ENCODE data around the gene XRCC4. TPM values are rescaled to one million over a fixed set of nuclear protein-coding genes. Genes with fewer than 3 reads are reported as not detected.
"Not testable (repeated sequence)": the region's sequence is repeated elsewhere in the genome, so short reads cannot be mapped to it uniquely, and the experiment has no call there.

XRCC4 gene
- total and polyA plus RNA-seq, 9 of the 15 experiments (the other 6 are each of a cell fraction or from before 2014, with no cell fraction given) = 13.6 to 61.6 (median 22.4) TPM

GRCh38 chr5:83355482-83356014, 278.2 kb downstream of the XRCC4 start:
- H3K27me3 ChIP-seq (ENCODE audit: control insufficient read depth in 2 of 2, insufficient read depth in 2 of 2, low read length in 2 of 2); H3K27ac ChIP-seq (ENCODE audit: extremely low read depth, low read depth, low read length); in situ Hi-C loops (cut with MboI); H3K36me3 ChIP-seq (ENCODE audit: control insufficient read depth, insufficient read depth, low read length); FAIRE-seq; H3K4me3 ChIP-seq; H3K4me2 ChIP-seq (ENCODE audit: insufficient read depth, low read length); H3K9me1 ChIP-seq (ENCODE audit: control insufficient read depth, insufficient read depth, low read length); BruUV-seq (replicated peaks); H4K20me1 ChIP-seq (replicated peaks; ENCODE audit: control insufficient read depth, insufficient read depth, low read length); H3K79me2 ChIP-seq (ENCODE audit: control insufficient read depth, insufficient read depth, low read length); intact Hi-C loops (cut with micrococcal nuclease); DNase-seq (ENCODE audit: extremely low read depth in 1 of 4, low spot score in 3 of 4); ATAC-seq; H2AFZ ChIP-seq (ENCODE audit: low read depth, low read length); H3K9ac ChIP-seq (ENCODE audit: insufficient read depth in 1 of 2, low read depth in 2 of 2, low read length in 2 of 2); H3K9me3 ChIP-seq (replicated peaks; ENCODE audit: control insufficient read depth, insufficient read depth, low read depth, low read length); CTCF ChIA-PET (ENCODE audit: low intra/inter-chr PET ratio): not testable (repeated sequence)
- WGBS (ENCODE audit: insufficient coverage, low coverage, missing lambda C conversion rate) = 52% methylated on average over 4 of the region's 4 CpGs
- POLR2A ChIA-PET = interaction anchor here (0.7 kb wide), 2 partner anchors 15 to 278 kb away, joined by 3 to 5 read pairs; partner anchors contain the start of genes TMEM167A and XRCC4
- peaks cover 0 to 12% of the 10 kb centered on the region in 2 experiments; a peak in 1 of 5 replicates for H3K4me1 ChIP-seq (replicated peaks in 1 of 2; ENCODE audit: control insufficient read depth in 2 of 2, insufficient read depth in 2 of 2, low read length in 2 of 2)

- H4K20me1 ChIP-seq (replicated peaks; ENCODE audit: control insufficient read depth, insufficient read depth, low read length) = no peaks in the 10 kb centered on the region
- peak overlapping the region; percentile 35; the same call in 1 of the 3 replicates for H3K27ac ChIP-seq (ENCODE audit: extremely low read depth, low read depth, low read length)
- H3K27me3 ChIP-seq (ENCODE audit: control insufficient read depth in 2 of 2, insufficient read depth in 2 of 2, low read length in 2 of 2) = no peaks in the 10 kb centered on the region
- no peaks in the 10 kb centered on the region for H3K79me2 ChIP-seq (ENCODE audit: control insufficient read depth, insufficient read depth, low read length)
- peaks cover 0 to 19% of the 10 kb centered on the region in 2 experiments; a peak in 2 of 5 replicates for H3K4me1 ChIP-seq (replicated peaks in 1 of 2; ENCODE audit: control insufficient read depth in 2 of 2, insufficient read depth in 2 of 2, low read length in 2 of 2)
- CTCF ChIA-PET (ENCODE audit: low intra/inter-chr PET ratio) = no interaction called here
- H2AFZ ChIP-seq (ENCODE audit: low read depth, low read length) = peak overlapping the region; percentile 64
- POLR2A ChIA-PET = interaction anchor here (1.4 kb wide), 1 partner anchor 18 kb away, joined by 3 read pairs; no protein-coding TSS in a partner anchor
- peak overlapping the region in 1 of 2 experiments; percentile 6; a peak in 1 of 4 replicates for H3K9ac ChIP-seq (ENCODE audit: insufficient read depth in 1 of 2, low read depth in 2 of 2, low read length in 2 of 2)
- BruUV-seq (replicated peaks) = no TSS peak
- in situ Hi-C loops (cut with MboI) (no loop called here), intact Hi-C loops (cut with micrococcal nuclease) (no loop called here)
- H3K4me3 ChIP-seq = no peak overlapping the region
- H3K9me1 ChIP-seq (ENCODE audit: control insufficient read depth, insufficient read depth, low read length) = no peaks in the 10 kb centered on the region
- ATAC-seq (peak; percentile 16; the same call in 1 of the 3 replicates), DNase-seq (ENCODE audit: extremely low read depth in 1 of 4, low spot score in 3 of 4) (no peak), FAIRE-seq (no peak)
- peak overlapping the region; percentile 29; the same call in 1 of the 2 replicates for H3K4me2 ChIP-seq (ENCODE audit: insufficient read depth, low read length)
- 24% methylated on average over 9 of the region's 9 CpGs for WGBS (ENCODE audit: insufficient coverage, low coverage, missing lambda C conversion rate)
- H3K36me3 ChIP-seq (ENCODE audit: control insufficient read depth, insufficient read depth, low read length) = no peaks in the 10 kb centered on the region
- no peaks in the 10 kb centered on the region for H3K9me3 ChIP-seq (replicated peaks; ENCODE audit: control insufficient read depth, insufficient read depth, low read depth, low read length)
- TF ChIP-seq HDGF (IDR thresholded peaks at IDR 0.05) (no peak), STAT5A (IDR thresholded peaks at IDR 0.05; ENCODE audit: borderline replicate concordance, low read length) (no peak), CBFA2T3 (IDR thresholded peaks at IDR 0.05) (no peak), PHB (CRISPR knock-in tag; IDR thresholded peaks at IDR 0.05) (no peak), ZBTB2 (IDR thresholded peaks at IDR 0.05) (no peak), ZNF445 (CRISPR knock-in tag; IDR thresholded peaks at IDR 0.05; ENCODE audit: low read depth) (no peak), GATAD2B (IDR thresholded peaks at IDR 0.05; ENCODE audit: borderline replicate concordance) (no peak), TAF15 (IDR thresholded peaks at IDR 0.05; ENCODE audit: low read depth, low read length) (no peak), SMAD1 (IDR thresholded peaks at IDR 0.05; ENCODE audit: low read depth, low read length, partially characterized antibody) (no peak), MCM5 (IDR thresholded peaks at IDR 0.05; ENCODE audit: low read depth) (no peak), MITF (IDR thresholded peaks at IDR 0.05) (no peak), XRCC4 (IDR thresholded peaks at IDR 0.05; ENCODE audit: extremely low read depth, insufficient read depth, insufficient read length) (no peak), E2F3 (CRISPR knock-in tag; IDR thresholded peaks at IDR 0.05) (no peak)
These were observed 280.4 kb downstream of the XRCC4 start for GRCh38 chr5:83357621-83358231.
